Nephron (organoid): ENCODE results near the gene BAZ1A.

Experiments
- H3K27ac Mint-ChIP-seq, 3 experiments: 2 replicates each; pipeline ENCODE4 v1.8.0; 2020; ENCODE audit warnings: mixed read lengths in 3 of 3, mild to moderate bottlenecking in 2 of 3, moderate library complexity in 1 of 3
- H3K27me3 Mint-ChIP-seq: 2 replicates; pipeline ENCODE4 v1.8.0; 2021; ENCODE audit warnings: low read depth, mild to moderate bottlenecking, moderate library complexity, mixed read lengths
- H3K36me3 Mint-ChIP-seq: 2 replicates; pipeline ENCODE4 v1.8.0; 2020; ENCODE audit warnings: low read depth, mixed read lengths
- H3K4me1 Mint-ChIP-seq: 2 replicates; pipeline ENCODE4 v1.8.0; 2020; ENCODE audit warnings: mixed read lengths
- H3K4me3 Mint-ChIP-seq, 3 experiments: 2 replicates each; pipeline ENCODE4 v1.8.0; 2020; ENCODE audit warnings: mild to moderate bottlenecking in 3 of 3, mixed read lengths in 3 of 3, moderate library complexity in 2 of 3
- H3K9me3 Mint-ChIP-seq: 2 replicates; pipeline ENCODE4 v1.8.0; 2020; ENCODE audit warnings: mixed read lengths
- TF ChIP-seq, protein P1 (sequence below), 3 experiments: fragments of 200-600 bp; sonication (generic); IDR thresholded peaks; one replicate each; pipeline ENCODE4 v1.5.0; 2021; ENCODE audit warnings: antibody characterized with exemption in 3 of 3; ENCODE audit not compliant: unreplicated experiment in 3 of 3

Gene BAZ1A

DNA sequence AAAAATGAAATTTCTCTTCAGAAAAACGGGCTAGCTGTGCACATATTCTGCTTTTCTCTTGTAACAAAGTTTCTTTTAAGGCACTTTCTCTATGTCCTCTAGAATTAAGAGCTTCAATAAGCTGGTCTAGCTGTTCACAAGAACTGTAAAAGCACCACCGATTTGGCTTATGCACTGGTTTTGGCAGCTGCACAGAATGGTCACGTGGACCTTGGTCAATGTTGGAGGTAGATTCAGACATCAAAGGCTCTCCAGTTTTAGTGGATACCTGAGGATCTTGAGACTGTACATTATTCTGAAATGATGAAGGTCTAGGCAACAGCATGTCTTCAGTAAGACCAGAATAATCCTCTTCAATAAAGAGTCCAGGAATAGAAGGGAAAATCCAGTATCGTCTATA lies 99.2 kb downstream of the BAZ1A start:
- Mint-ChIP-seq H3K27me3 (no peaks in the 10 kb centered on the region), H3K4me3 (no peak overlapping the region)

GRCh38 chr14:34775342-34775741 lies 99.8 kb downstream of the BAZ1A start:
- H3K4me3 Mint-ChIP-seq: no peak overlapping the region
- H3K36me3 Mint-ChIP-seq: peaks cover 54% of the 10 kb centered on the region
- H3K27me3 Mint-ChIP-seq: no peaks in the 10 kb centered on the region
- H3K4me1 Mint-ChIP-seq: no peaks in the 10 kb centered on the region
- no peak overlapping the region for H3K27ac Mint-ChIP-seq
- no peaks in the 10 kb centered on the region for H3K9me3 Mint-ChIP-seq
- TF ChIP-seq, protein P1, sequence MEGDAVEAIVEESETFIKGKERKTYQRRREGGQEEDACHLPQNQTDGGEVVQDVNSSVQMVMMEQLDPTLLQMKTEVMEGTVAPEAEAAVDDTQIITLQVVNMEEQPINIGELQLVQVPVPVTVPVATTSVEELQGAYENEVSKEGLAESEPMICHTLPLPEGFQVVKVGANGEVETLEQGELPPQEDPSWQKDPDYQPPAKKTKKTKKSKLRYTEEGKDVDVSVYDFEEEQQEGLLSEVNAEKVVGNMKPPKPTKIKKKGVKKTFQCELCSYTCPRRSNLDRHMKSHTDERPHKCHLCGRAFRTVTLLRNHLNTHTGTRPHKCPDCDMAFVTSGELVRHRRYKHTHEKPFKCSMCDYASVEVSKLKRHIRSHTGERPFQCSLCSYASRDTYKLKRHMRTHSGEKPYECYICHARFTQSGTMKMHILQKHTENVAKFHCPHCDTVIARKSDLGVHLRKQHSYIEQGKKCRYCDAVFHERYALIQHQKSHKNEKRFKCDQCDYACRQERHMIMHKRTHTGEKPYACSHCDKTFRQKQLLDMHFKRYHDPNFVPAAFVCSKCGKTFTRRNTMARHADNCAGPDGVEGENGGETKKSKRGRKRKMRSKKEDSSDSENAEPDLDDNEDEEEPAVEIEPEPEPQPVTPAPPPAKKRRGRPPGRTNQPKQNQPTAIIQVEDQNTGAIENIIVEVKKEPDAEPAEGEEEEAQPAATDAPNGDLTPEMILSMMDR (IDR thresholded peaks at IDR 0.05; ENCODE audit: unreplicated experiment in 3 of 3): no peak

More for the DNA sequence above, 99.2 kb downstream of the BAZ1A start:
- H3K4me1 Mint-ChIP-seq: no peaks in the 10 kb centered on the region
- TF ChIP-seq, protein P1 (IDR thresholded peaks at IDR 0.05; ENCODE audit: unreplicated experiment in 3 of 3): no peak
- H3K36me3 Mint-ChIP-seq: peaks cover 56% of the 10 kb centered on the region
- H3K9me3 Mint-ChIP-seq: no peaks in the 10 kb centered on the region
- H3K27ac Mint-ChIP-seq: no peak overlapping the region

- peaks cover 17% of the 10 kb centered on the region for H3K4me1 Mint-ChIP-seq
- TF ChIP-seq, protein P1 (IDR thresholded peaks at IDR 0.05; ENCODE audit: unreplicated experiment in 3 of 3): no peak
- H3K36me3 Mint-ChIP-seq: peaks cover 39% of the 10 kb centered on the region
- no peak overlapping the region for H3K4me3 Mint-ChIP-seq
- H3K27me3 Mint-ChIP-seq: no peaks in the 10 kb centered on the region
- no peaks in the 10 kb centered on the region for H3K9me3 Mint-ChIP-seq
- no peak overlapping the region for H3K27ac Mint-ChIP-seq
These were observed 104.3 kb downstream of the BAZ1A start for GRCh38 chr14:34770901-34771300.

- peaks cover 31% of the 10 kb centered on the region for H3K36me3 Mint-ChIP-seq
- no peaks in the 10 kb centered on the region for H3K9me3 Mint-ChIP-seq
- no peak overlapping the region for H3K4me3 Mint-ChIP-seq
- TF ChIP-seq, protein P1 (IDR thresholded peaks at IDR 0.05; ENCODE audit: unreplicated experiment in 3 of 3): no peak
- H3K27ac Mint-ChIP-seq: peak overlapping the region; percentile 61 to 79 (median 63)
- H3K4me1 Mint-ChIP-seq: peaks cover 17% of the 10 kb centered on the region
- no peaks in the 10 kb centered on the region for H3K27me3 Mint-ChIP-seq
These were observed 108.6 kb downstream of the BAZ1A start for GRCh38 chr14:34766606-34767005.

- Mint-ChIP-seq H3K36me3 (peaks cover 31% of the 10 kb centered on the region), H3K9me3 (no peaks in the 10 kb centered on the region), H3K4me3 (no peak overlapping the region), H3K27me3 (no peaks in the 10 kb centered on the region), H3K27ac (peak overlapping the region; percentile 61 to 79 (median 63)), H3K4me1 (peaks cover 17% of the 10 kb centered on the region)
- TF ChIP-seq, protein P1 (IDR thresholded peaks at IDR 0.05; ENCODE audit: unreplicated experiment in 3 of 3): no peak
These were observed 109.1 kb downstream of the BAZ1A start for GRCh38 chr14:34766060-34766459.

GRCh38 chr14:34755215-34755614 lies 119.9 kb downstream of the BAZ1A start:
- Mint-ChIP-seq H3K4me1 (no peaks in the 10 kb centered on the region), H3K9me3 (no peaks in the 10 kb centered on the region), H3K36me3 (peaks cover 41% of the 10 kb centered on the region), H3K27me3 (no peaks in the 10 kb centered on the region), H3K4me3 (no peak overlapping the region), H3K27ac (no peak overlapping the region)
- TF ChIP-seq, protein P1 (IDR thresholded peaks at IDR 0.05; ENCODE audit: unreplicated experiment in 3 of 3): no peak
